K562 (cell line): ENCODE data around the gene CDCP1. TPM values are rescaled to one million over a fixed set of nuclear protein-coding genes. Genes with fewer than 3 reads are reported as not detected.

Experiments
- ARHGAP35 ChIP-seq: fragments of 450-650 bp; IDR thresholded peaks from 2 replicates; pipeline ENCODE4 v1.6.1; 2018; ENCODE audit not compliant: partially characterized antibody
- DMBX1 ChIP-seq: fragments of 250-450 bp; sonication (Bioruptor Pico); IDR thresholded peaks from 2 replicates; pipeline ENCODE4 v1.8.0; 2022; ENCODE audit warnings: inconsistent platforms, mild to moderate bottlenecking, moderate library complexity, borderline replicate concordance
- EZH2 ChIP-seq: IDR thresholded peaks from 2 replicates; pipeline ENCODE4 v1.6.1; 2012; ENCODE audit warnings: low read depth, mild to moderate bottlenecking, inconsistent platforms, low read length, borderline replicate concordance
- HDAC2 ChIP-seq: fragments of 450-650 bp; IDR thresholded peaks from 2 replicates; pipeline ENCODE4 v1.6.1; 2016; ENCODE audit warnings: mild to moderate bottlenecking
- HNRNPK ChIP-seq: fragments of 200-400 bp; formaldehyde crosslinking; IDR thresholded peaks from one replicate; pipeline ENCODE4 v1.6.1; 2018; ENCODE audit warnings: mild to moderate bottlenecking, low read depth, low read length; ENCODE audit not compliant: poor library complexity, severe bottlenecking
- ILK ChIP-seq: fragments of 450-650 bp; IDR thresholded peaks from 2 replicates; pipeline ENCODE4 v1.6.1; 2016; ENCODE audit warnings: missing genetic modification characterization, low read depth, mild to moderate bottlenecking, missing compliant biosample characterization, moderate library complexity, borderline replicate concordance
- JUN ChIP-seq, 2 experiments: sonication (generic) in 1 of 2; formaldehyde crosslinking in 1 of 2; IDR thresholded peaks; 2 replicates each; pipeline versions ENCODE4 v1.6.1 to v1.8.0; 2012 to 2022; ENCODE audit warnings: borderline replicate concordance in 2 of 2, mild to moderate bottlenecking in 2 of 2, improper control_type of control experiment in 1 of 2, low read depth in 1 of 2, low read length in 1 of 2, missing genetic modification reagents in 1 of 2
- MAZ ChIP-seq, 2 experiments: fragments of 450-650 bp in 1 of 2; sonication (generic) in 1 of 2; formaldehyde crosslinking; IDR thresholded peaks in 1 of 2; conservative IDR thresholded peaks in 1 of 2; 2 replicates each; pipeline versions ENCODE4 v1.4.0 to v1.5.0; 2020; ENCODE audit warnings: mild to moderate bottlenecking in 1 of 2, missing genetic modification reagents in 1 of 2
- MCM2 ChIP-seq: fragments of 450-650 bp; IDR thresholded peaks from 2 replicates; pipeline ENCODE4 v1.6.1; 2017; ENCODE audit warnings: low read depth, mild to moderate bottlenecking
- MCM3 ChIP-seq: fragments of 450-650 bp; IDR thresholded peaks from 2 replicates; pipeline ENCODE4 v1.6.1; 2016
- NRF1 ChIP-seq, 2 experiments: fragments of 450-650 bp; IDR thresholded peaks in 1 of 2; conservative IDR thresholded peaks in 1 of 2; 2 replicates each; pipeline ENCODE4 v1.6.1; 2014; ENCODE audit warnings: mild to moderate bottlenecking in 2 of 2
- POLR2AphosphoS5 ChIP-seq: IDR thresholded peaks from 2 replicates; pipeline ENCODE4 v1.6.1; 2011; ENCODE audit warnings: mild to moderate bottlenecking, low read depth, low read length, moderate library complexity; ENCODE audit not compliant: control insufficient read depth, insufficient read depth
- RBM34 ChIP-seq: fragments of 200-400 bp; formaldehyde crosslinking; IDR thresholded peaks from 2 replicates; pipeline ENCODE4 v1.6.1; 2018; ENCODE audit warnings: low read length, borderline replicate concordance; ENCODE audit not compliant: insufficient read depth
- SIRT6 ChIP-seq: IDR thresholded peaks from one replicate; pipeline ENCODE4 v1.6.1; 2012; ENCODE audit warnings: low read depth, mild to moderate bottlenecking, control low read depth, inconsistent platforms, low read length, moderate library complexity
- SUPT5H ChIP-seq: fragments of 450-650 bp; IDR thresholded peaks from 2 replicates; pipeline ENCODE4 v1.6.1; 2016
- YY1 ChIP-seq, 3 experiments: IDR thresholded peaks; 2 replicates each; pipeline ENCODE4 v1.6.1; 2011; ENCODE audit warnings: low read length in 2 of 3, mild to moderate bottlenecking in 2 of 3, moderate library complexity in 2 of 3, borderline replicate concordance in 1 of 3, control low read depth in 1 of 3, low read depth in 1 of 3; ENCODE audit not compliant: insufficient read depth in 3 of 3, insufficient replicate concordance in 2 of 3, control insufficient read depth in 1 of 3, insufficient read length in 1 of 3; ENCODE audit errors: extremely low read depth in 1 of 3
- ZFP36 ChIP-seq: fragments of 150-350 bp; IDR thresholded peaks from 2 replicates; pipeline ENCODE4 v1.6.1; 2018; ENCODE audit warnings: low read length, low read depth; ENCODE audit not compliant: partially characterized antibody
- ZNF197 ChIP-seq: fragments of 200-800 bp; sonication (Bioruptor generic); IDR thresholded peaks from 2 replicates; pipeline ENCODE4 v1.6.1; 2016; ENCODE audit warnings: low read depth, missing genetic modification characterization, missing compliant biosample characterization
- ZNF263 ChIP-seq: sonication (generic); formaldehyde crosslinking; IDR thresholded peaks from 2 replicates; pipeline ENCODE4 v1.8.0; 2022; ENCODE audit warnings: mild to moderate bottlenecking, missing genetic modification reagents, borderline replicate concordance
- polyA plus RNA-seq, 8 experiments: library from polyadenylated mRNA; depleted of rRNA in 4 of 8; stranded (reverse) in 5 of 8; unstranded in 3 of 8; fragments of >200 nt; fragmentation: Nextera tagmentation in 2 of 8; fragmentation: Illumina TruSeq in 1 of 8; extraction: Ambion mirVana in 2 of 8; extraction: Trizol in 1 of 8; gene quantifications; 2 replicates each; pipeline versions ENCODE4 v1.2.1 to v1.2.3, GENCODE V29; 2011 to 2014; ENCODE audit warnings: inconsistent platforms in 1 of 8, missing spikeins in 1 of 8
- total RNA-seq, 7 experiments: library from RNA; depleted of rRNA in 6 of 7; stranded (reverse); fragments of >200 nt in 6 of 7; fragmentation: Illumina TruSeq in 2 of 7; extraction: Trizol in 2 of 7; gene quantifications; 2 replicates each; pipeline versions ENCODE4 v1.2.1 to v1.2.3, GENCODE V29; 2011 to 2021; ENCODE audit warnings: low replicate concordance in 1 of 7
- TF ChIP-seq, protein P1 (sequence below): sonication (generic); formaldehyde crosslinking; IDR thresholded peaks from 2 replicates; pipeline ENCODE4 v1.8.0; 2022; ENCODE audit warnings: missing genetic modification reagents, mild to moderate bottlenecking, borderline replicate concordance
- TF ChIP-seq, protein P2 (sequence below): IDR thresholded peaks from 2 replicates; pipeline ENCODE4 v1.6.1; 2014; ENCODE audit warnings: antibody characterized with exemption
- TF ChIP-seq, protein P3 (sequence below), 2 experiments: fragments of 450-650 bp in 1 of 2; sonication (generic) in 1 of 2; formaldehyde crosslinking in 1 of 2; IDR thresholded peaks in 1 of 2; conservative IDR thresholded peaks in 1 of 2; 2 replicates each; pipeline versions ENCODE4 v1.6.1 to v1.8.1; 2016 to 2023; ENCODE audit warnings: mild to moderate bottlenecking in 2 of 2, moderate library complexity in 2 of 2, inconsistent platforms in 1 of 2, missing genetic modification reagents in 1 of 2
- TF ChIP-seq, protein P4 (sequence below): fragments of 450-650 bp; formaldehyde crosslinking; IDR thresholded peaks from 2 replicates; pipeline ENCODE4 v1.4.0; 2020; ENCODE audit warnings: mild to moderate bottlenecking, moderate library complexity

Gene CDCP1
- total and polyA plus RNA-seq, 9 of the 15 experiments (the other 6 are each of a cell fraction or from before 2014, with no cell fraction given), result 3.9 to 16.4 (median 5.2) TPM

DNA sequence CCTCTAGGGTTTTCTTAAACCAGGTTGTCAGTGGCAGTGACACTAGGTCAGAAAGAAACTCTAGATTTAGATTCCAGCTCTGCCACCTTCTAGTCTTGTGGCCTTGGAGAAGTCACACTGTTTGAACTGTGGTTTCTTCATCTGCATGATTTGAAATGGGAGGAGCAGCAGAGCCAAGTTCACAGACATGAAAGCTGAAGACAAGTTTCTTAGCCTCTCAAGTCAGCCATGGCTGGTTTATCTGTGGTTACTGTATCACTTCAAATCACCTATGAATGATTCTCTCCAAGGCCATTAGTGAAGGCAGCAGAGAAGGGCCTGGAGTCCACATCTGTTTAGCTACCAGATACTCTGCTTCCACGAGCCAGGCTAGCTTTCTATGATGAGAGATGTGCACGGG lies 104.5 kb downstream of the CDCP1 start (continued):
- TF ChIP-seq ZNF263 (CRISPR knock-in tag), result no peak
- no peak for TF ChIP-seq EZH2
- no peak for TF ChIP-seq ZFP36
- no peak for TF ChIP-seq HDAC2
- no peak for TF ChIP-seq ZNF197 (CRISPR knock-in tag)
- TF ChIP-seq MCM2, result no peak
- TF ChIP-seq SIRT6, result no peak
- TF ChIP-seq JUN (IDR thresholded peaks at IDR 0.05; ENCODE audit: borderline replicate concordance, low read depth, low read length), result no peak
- TF ChIP-seq JUN (CRISPR knock-in tag; IDR thresholded peaks at IDR 0.05; ENCODE audit: borderline replicate concordance), result no peak
- no peak for TF ChIP-seq RBM34
- TF ChIP-seq, protein P1, sequence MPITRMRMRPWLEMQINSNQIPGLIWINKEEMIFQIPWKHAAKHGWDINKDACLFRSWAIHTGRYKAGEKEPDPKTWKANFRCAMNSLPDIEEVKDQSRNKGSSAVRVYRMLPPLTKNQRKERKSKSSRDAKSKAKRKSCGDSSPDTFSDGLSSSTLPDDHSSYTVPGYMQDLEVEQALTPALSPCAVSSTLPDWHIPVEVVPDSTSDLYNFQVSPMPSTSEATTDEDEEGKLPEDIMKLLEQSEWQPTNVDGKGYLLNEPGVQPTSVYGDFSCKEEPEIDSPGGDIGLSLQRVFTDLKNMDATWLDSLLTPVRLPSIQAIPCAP (CRISPR knock-in tag), result no peak
- TF ChIP-seq, protein P2, sequence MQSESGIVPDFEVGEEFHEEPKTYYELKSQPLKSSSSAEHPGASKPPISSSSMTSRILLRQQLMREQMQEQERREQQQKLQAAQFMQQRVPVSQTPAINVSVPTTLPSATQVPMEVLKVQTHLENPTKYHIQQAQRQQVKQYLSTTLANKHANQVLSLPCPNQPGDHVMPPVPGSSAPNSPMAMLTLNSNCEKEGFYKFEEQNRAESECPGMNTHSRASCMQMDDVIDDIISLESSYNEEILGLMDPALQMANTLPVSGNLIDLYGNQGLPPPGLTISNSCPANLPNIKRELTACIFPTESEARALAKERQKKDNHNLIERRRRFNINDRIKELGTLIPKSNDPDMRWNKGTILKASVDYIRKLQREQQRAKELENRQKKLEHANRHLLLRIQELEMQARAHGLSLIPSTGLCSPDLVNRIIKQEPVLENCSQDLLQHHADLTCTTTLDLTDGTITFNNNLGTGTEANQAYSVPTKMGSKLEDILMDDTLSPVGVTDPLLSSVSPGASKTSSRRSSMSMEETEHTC, result no peak
- TF ChIP-seq ILK (tag), result no peak
- no peak for TF ChIP-seq YY1 (IDR thresholded peaks at IDR 0.05; ENCODE audit: borderline replicate concordance in 1 of 3, control insufficient read depth in 1 of 3, extremely low read depth in 1 of 3, insufficient read depth in 3 of 3, insufficient read length in 1 of 3, insufficient replicate concordance in 2 of 3, low read depth in 1 of 3, low read length in 2 of 3)
- no peak for TF ChIP-seq HNRNPK
- no peak for TF ChIP-seq MAZ (CRISPR knock-in tag; conservative IDR thresholded peaks at IDR 0.05 in 1 of 2, IDR thresholded peaks at IDR 0.05 in 1 of 2)
- TF ChIP-seq, protein P3, sequence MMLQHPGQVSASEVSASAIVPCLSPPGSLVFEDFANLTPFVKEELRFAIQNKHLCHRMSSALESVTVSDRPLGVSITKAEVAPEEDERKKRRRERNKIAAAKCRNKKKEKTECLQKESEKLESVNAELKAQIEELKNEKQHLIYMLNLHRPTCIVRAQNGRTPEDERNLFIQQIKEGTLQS (IDR thresholded peaks at IDR 0.05), result no peak
- TF ChIP-seq, protein P3 (CRISPR knock-in tag; conservative IDR thresholded peaks at IDR 0.05), result no peak
- TF ChIP-seq DMBX1, result peak; percentile 63; the same call in 1 of the 2 replicates
- TF ChIP-seq MCM3, result no peak
- no peak for TF ChIP-seq SUPT5H
- no peak for TF ChIP-seq POLR2AphosphoS5
- TF ChIP-seq, protein P4, sequence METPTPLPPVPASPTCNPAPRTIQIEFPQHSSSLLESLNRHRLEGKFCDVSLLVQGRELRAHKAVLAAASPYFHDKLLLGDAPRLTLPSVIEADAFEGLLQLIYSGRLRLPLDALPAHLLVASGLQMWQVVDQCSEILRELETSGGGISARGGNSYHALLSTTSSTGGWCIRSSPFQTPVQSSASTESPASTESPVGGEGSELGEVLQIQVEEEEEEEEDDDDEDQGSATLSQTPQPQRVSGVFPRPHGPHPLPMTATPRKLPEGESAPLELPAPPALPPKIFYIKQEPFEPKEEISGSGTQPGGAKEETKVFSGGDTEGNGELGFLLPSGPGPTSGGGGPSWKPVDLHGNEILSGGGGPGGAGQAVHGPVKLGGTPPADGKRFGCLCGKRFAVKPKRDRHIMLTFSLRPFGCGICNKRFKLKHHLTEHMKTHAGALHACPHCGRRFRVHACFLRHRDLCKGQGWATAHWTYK (CRISPR knock-in tag), result no peak
- TF ChIP-seq ARHGAP35, result no peak
- no peak for TF ChIP-seq NRF1 (conservative IDR thresholded peaks at IDR 0.05 in 1 of 2, IDR thresholded peaks at IDR 0.05 in 1 of 2)
